OCI-LY7 (cell line): ENCODE results near the gene METTL4. TPM values are rescaled to one million over a fixed set of nuclear protein-coding genes. Genes with fewer than 3 reads are reported as not detected.
"Not testable (repeated sequence)": the region's sequence is repeated elsewhere in the genome, so short reads cannot be mapped to it uniquely, and the experiment has no call there.

ENCODE experiments used
- BruUV-seq: library from RNA; stranded (reverse); fragments of 400-500 nt; replicated peaks from 2 replicates; lab custom pipeline; 2021; lab: Mats Ljungman, UMichigan
- CTCF ChIA-PET: fragments of 300-600 bp; sonication (Branson Sonifier 250); formaldehyde crosslinking; loops from one replicate; lab custom pipeline; 2022; ENCODE audit warnings: antibody characterized with exemption; ENCODE audit not compliant: unreplicated experiment; lab: Charles Lee
- POLR2A ChIA-PET: fragments of 300-600 bp; sonication (Branson Sonifier 250); formaldehyde crosslinking; loops from one replicate; lab custom pipeline; 2022; ENCODE audit warnings: antibody characterized with exemption; lab: Charles Lee
- DNase-seq: peaks from one replicate; pipeline ENCODE4 v3.0.0-alpha.2; 2015; ENCODE audit warnings: low spot score
- H2AFZ ChIP-seq: fragments of 200-600 bp; sonication (generic), shearing (Covaris generic); 2 replicates; pipeline ENCODE4 v1.6.1; 2014; ENCODE audit warnings: mild to moderate bottlenecking, antibody characterized with exemption, low read length, moderate library complexity
- H3K27ac ChIP-seq: fragments of 200-600 bp; sonication (generic); 2 replicates; pipeline ENCODE4 v1.5.1; 2014; ENCODE audit warnings: mixed run types, low read depth, mild to moderate bottlenecking, moderate library complexity, low read length, inconsistent platforms; ENCODE audit not compliant: poor library complexity, severe bottlenecking
- H3K36me3 ChIP-seq: fragments of 200-600 bp; sonication (generic); 2 replicates; pipeline ENCODE4 v1.6.1; 2014; ENCODE audit warnings: mild to moderate bottlenecking, antibody characterized with exemption, low read length, moderate library complexity, mixed read lengths; ENCODE audit not compliant: insufficient read depth
- H3K4me1 ChIP-seq: fragments of 200-600 bp; sonication (generic); 2 replicates; pipeline ENCODE4 v1.5.1; 2014; ENCODE audit warnings: mild to moderate bottlenecking, low read length; ENCODE audit not compliant: insufficient read depth, poor library complexity, severe bottlenecking
- H3K4me2 ChIP-seq: fragments of 200-600 bp; sonication (generic); 2 replicates; pipeline ENCODE4 v1.6.1; 2014; ENCODE audit warnings: mild to moderate bottlenecking, low read length
- H3K4me3 ChIP-seq: fragments of 200-600 bp; sonication (generic); 2 replicates; pipeline ENCODE4 v1.5.1; 2014; ENCODE audit warnings: mild to moderate bottlenecking, low read depth, low read length; ENCODE audit not compliant: poor library complexity, severe bottlenecking
- H3K79me2 ChIP-seq: fragments of 200-600 bp; sonication (generic); 2 replicates; pipeline ENCODE4 v1.6.1; 2016; ENCODE audit warnings: low read depth, mild to moderate bottlenecking, low read length, moderate library complexity, mixed read lengths; ENCODE audit not compliant: insufficient read depth
- H3K9me2 ChIP-seq: fragments of 200-600 bp; sonication (generic); 2 replicates; pipeline ENCODE4 v1.6.1; 2016; ENCODE audit warnings: mild to moderate bottlenecking, low read length, mixed read lengths; ENCODE audit not compliant: insufficient read depth
- H3K9me3 ChIP-seq: fragments of 200-600 bp; sonication (generic); 2 replicates; pipeline ENCODE4 v1.6.1; 2014; ENCODE audit warnings: mild to moderate bottlenecking, mixed run types, low read length, mixed read lengths
- H4K20me1 ChIP-seq: fragments of 200-600 bp; sonication (generic); 2 replicates; pipeline ENCODE4 v1.6.1; 2014; ENCODE audit warnings: mild to moderate bottlenecking, antibody characterized with exemption, low read length, moderate library complexity, mixed read lengths; ENCODE audit not compliant: insufficient read depth
- EZH2phosphoT487 ChIP-seq: fragments of 200-600 bp; sonication (generic); IDR thresholded peaks from 2 replicates; pipeline ENCODE4 v1.6.1; 2018; ENCODE audit warnings: low read depth, borderline replicate concordance, mild to moderate bottlenecking, mixed run types, antibody characterized with exemption, low read length, moderate library complexity, mixed read lengths
- intact Hi-C: fragments of 100-400 bp; cut with micrococcal nuclease; formaldehyde crosslinking; loops from one replicate; pipeline ENCODE4 v1.10.0; 2022; ENCODE audit not compliant: unreplicated experiment
- total RNA-seq, 2 experiments: library from RNA; depleted of rRNA in 1 of 2; stranded (reverse); fragments of >200 nt in 1 of 2; shearing (Covaris generic) in 1 of 2; gene quantifications; 2 replicates each; pipeline ENCODE4 v1.2.3, GENCODE V29; 2014 to 2022
- TF ChIP-seq, protein P1 (sequence below): fragments of 200-600 bp; sonication (generic); conservative IDR thresholded peaks from 2 replicates; pipeline ENCODE4 v1.5.1; 2014; ENCODE audit warnings: mild to moderate bottlenecking, antibody characterized with exemption, low read length, moderate library complexity, mixed read lengths

The METTL4 gene
- total RNA-seq, 2 experiments from 2014 or later = 11.8 to 23.7 TPM

DNA sequence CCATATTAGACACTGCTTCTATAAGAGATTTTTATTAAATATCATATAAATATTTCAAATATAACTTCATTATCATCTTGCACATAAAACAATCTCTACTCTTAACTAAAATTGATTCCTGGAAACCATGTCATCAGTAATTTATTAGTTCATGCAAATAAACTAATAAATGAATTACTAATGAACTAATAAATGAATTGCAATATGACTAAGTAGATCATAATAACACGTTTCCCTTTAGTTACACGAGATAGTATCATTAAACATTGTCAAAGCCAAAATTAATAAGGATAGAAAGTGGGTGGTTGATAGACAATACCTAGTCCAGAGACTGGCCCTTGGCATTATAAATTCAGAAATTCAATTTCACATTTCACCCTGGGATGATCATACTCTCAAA, 26.1 kb downstream of the METTL4 start:
- H2AFZ ChIP-seq = no peak overlapping the region
- no peaks in the 10 kb centered on the region for H3K79me2 ChIP-seq
- ChIA-PET CTCF (no interaction called here), POLR2A (interaction anchor here (1.4 kb wide), 1 partner anchor 11 kb away, joined by 3 read pairs; no protein-coding TSS in a partner anchor)
- H3K27ac ChIP-seq = no peak overlapping the region
- H3K9me3 ChIP-seq = no peaks in the 10 kb centered on the region
- no peak overlapping the region for H3K4me2 ChIP-seq
- peaks cover 35% of the 10 kb centered on the region; the same call in 1 of the 2 replicates for H3K36me3 ChIP-seq
- no peaks in the 10 kb centered on the region for H3K9me2 ChIP-seq
- H3K4me3 ChIP-seq = no peak overlapping the region
- H3K4me1 ChIP-seq = peaks cover 36% of the 10 kb centered on the region
- BruUV-seq = no TSS peak
- no peak for DNase-seq
- no peak for TF ChIP-seq EZH2phosphoT487
- TF ChIP-seq, protein P1, sequence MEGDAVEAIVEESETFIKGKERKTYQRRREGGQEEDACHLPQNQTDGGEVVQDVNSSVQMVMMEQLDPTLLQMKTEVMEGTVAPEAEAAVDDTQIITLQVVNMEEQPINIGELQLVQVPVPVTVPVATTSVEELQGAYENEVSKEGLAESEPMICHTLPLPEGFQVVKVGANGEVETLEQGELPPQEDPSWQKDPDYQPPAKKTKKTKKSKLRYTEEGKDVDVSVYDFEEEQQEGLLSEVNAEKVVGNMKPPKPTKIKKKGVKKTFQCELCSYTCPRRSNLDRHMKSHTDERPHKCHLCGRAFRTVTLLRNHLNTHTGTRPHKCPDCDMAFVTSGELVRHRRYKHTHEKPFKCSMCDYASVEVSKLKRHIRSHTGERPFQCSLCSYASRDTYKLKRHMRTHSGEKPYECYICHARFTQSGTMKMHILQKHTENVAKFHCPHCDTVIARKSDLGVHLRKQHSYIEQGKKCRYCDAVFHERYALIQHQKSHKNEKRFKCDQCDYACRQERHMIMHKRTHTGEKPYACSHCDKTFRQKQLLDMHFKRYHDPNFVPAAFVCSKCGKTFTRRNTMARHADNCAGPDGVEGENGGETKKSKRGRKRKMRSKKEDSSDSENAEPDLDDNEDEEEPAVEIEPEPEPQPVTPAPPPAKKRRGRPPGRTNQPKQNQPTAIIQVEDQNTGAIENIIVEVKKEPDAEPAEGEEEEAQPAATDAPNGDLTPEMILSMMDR = no peak
- intact Hi-C loops = loop anchor here (5.0 to 10.0 kb wide), 3 partner anchors 310 to 958 kb away; no protein-coding TSS in a partner anchor
- H4K20me1 ChIP-seq = no peaks in the 10 kb centered on the region

DNA sequence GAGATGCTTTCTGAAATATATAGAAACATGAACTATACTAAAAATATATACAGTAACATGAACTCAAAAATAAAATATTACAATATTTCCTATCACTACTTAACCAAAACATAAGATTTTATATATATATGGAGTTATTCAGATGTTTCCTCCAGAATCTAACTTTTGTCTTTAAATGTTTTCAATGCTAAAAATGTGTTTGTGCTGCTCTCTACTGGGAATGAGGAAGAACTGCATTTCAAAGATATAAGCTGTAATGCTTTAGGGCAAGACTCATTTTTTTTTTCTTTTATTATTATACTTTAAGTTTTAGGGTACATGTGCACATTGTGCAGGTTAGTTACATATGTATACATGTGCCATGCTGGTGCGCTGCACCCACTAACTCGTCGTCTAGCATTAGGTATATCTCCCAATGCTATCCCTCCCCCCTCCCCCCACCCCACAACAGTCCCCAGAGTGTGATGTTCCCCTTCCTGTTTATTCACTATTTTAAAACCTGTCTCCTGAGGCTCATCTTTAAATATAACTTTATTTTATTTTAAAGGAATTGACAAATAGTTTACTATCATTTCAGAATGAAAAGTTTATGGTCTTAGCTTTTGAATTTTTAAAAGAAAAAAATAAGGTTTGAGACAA, 29.3 kb downstream of the METTL4 start:
- not testable (repeated sequence) for BruUV-seq, H3K4me3 ChIP-seq, H4K20me1 ChIP-seq, H3K9me3 ChIP-seq, H3K79me2 ChIP-seq, H3K9me2 ChIP-seq
- POLR2A ChIA-PET = interaction anchor here (0.6 to 1.7 kb wide), 9 partner anchors 12 to 436 kb away, joined by 3 to 5 read pairs (median 3); no protein-coding TSS in a partner anchor
- Histone ChIP-seq H3K4me2 (peak overlapping the region; percentile 42), H3K4me1 (peaks cover 62% of the 10 kb centered on the region), H3K27ac (peak overlapping the region; percentile 31), H2AFZ (0 out of 2 replicates have a peak overlapping the region, but pooled peaks have one; percentile 7), H3K36me3 (peaks cover 44% of the 10 kb centered on the region)
- intact Hi-C loops = loop anchor here (1.0 to 10.0 kb wide), 4 partner anchors 205 to 627 kb away; no protein-coding TSS in a partner anchor
- peak; percentile 71 for DNase-seq
- TF ChIP-seq, protein P1 = peak; percentile 87
- CTCF ChIA-PET = interaction anchor here (0.6 kb wide), 1 partner anchor 14 kb away, joined by 3 read pairs; no protein-coding TSS in a partner anchor

DNA sequence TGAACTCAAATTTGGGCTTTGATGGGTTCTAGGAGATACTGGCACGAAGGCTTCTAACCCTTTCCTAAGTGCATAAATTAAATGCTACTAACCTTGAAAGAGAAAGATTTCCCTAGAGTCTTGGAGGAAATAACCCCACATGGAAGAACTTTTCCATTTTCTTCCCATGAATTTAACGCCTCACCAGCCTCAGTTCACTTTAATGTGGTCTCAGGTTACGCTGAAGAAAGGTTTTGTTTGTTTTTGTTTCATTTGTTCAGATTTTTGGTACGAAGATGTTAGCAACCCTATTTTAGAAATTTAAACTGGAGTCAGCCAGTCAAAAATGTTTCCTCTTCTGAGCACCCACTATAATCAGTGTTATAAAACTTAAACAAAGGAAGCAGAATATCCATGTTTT, 30.7 kb downstream of the METTL4 start:
- Histone ChIP-seq H3K4me2 (peak overlapping the region; percentile 6; the same call in 1 of the 2 replicates), H3K4me1 (peaks cover 77% of the 10 kb centered on the region), H3K36me3 (peaks cover 39% of the 10 kb centered on the region), H3K79me2 (no peaks in the 10 kb centered on the region), H3K9me2 (no peaks in the 10 kb centered on the region), H3K9me3 (no peaks in the 10 kb centered on the region), H4K20me1 (no peaks in the 10 kb centered on the region), H3K4me3 (no peak overlapping the region), H2AFZ (peak overlapping the region; percentile 3; the same call in 1 of the 2 replicates), H3K27ac (peak overlapping the region; percentile 3)
- no TSS peak for BruUV-seq
- intact Hi-C loops = loop anchor here (10.0 kb wide), 2 partner anchors 306 to 626 kb away; no protein-coding TSS in a partner anchor
- ChIA-PET CTCF (no interaction called here), POLR2A (interaction anchor here (1.2 to 1.7 kb wide), 2 partner anchors 201 to 204 kb away, joined by 3 to 5 read pairs; no protein-coding TSS in a partner anchor)
- no peak for DNase-seq
- TF ChIP-seq, protein P1 = no peak
